Suprapubic skin (tissue), 4 donors: Measurements from ENCODE around the gene COPS9. TPM values are rescaled to one million over a fixed set of nuclear protein-coding genes. Genes with fewer than 3 reads are reported as not detected.

ENCODE experiments used
- DNase-seq, 2 donors: peaks; one replicate each; pipeline ENCODE4 v3.0.0-alpha.2; 2019; ENCODE audit warnings: low spot score in 2 of 2
- H3K27ac ChIP-seq: fragments of 200-600 bp; sonication (generic); one replicate; pipeline ENCODE4 v1.5.1; 2019
- H3K27me3 ChIP-seq: fragments of 200-600 bp; sonication (generic); one replicate; pipeline ENCODE4 v1.5.1; 2019
- H3K36me3 ChIP-seq: fragments of 200-600 bp; sonication (generic); one replicate; pipeline ENCODE4 v1.5.1; 2019
- H3K4me1 ChIP-seq: fragments of 200-600 bp; sonication (generic); one replicate; pipeline ENCODE4 v1.5.1; 2019
- H3K4me3 ChIP-seq: fragments of 200-600 bp; sonication (generic); one replicate; pipeline ENCODE4 v1.5.1; 2019; ENCODE audit warnings: mild to moderate bottlenecking
- H3K9me3 ChIP-seq: fragments of 200-600 bp; sonication (generic); one replicate; pipeline ENCODE4 v1.5.1; 2019
- CTCF ChIP-seq, 2 donors: fragments of 200-600 bp in 1 of 2; fragments of 450-650 bp in 1 of 2; sonication (generic) in 1 of 2; IDR thresholded peaks; one replicate each; pipeline ENCODE4 v1.5.1; 2016 to 2019; ENCODE audit warnings: antibody characterized with exemption in 2 of 2, mild to moderate bottlenecking in 1 of 2, moderate library complexity in 1 of 2
- EP300 ChIP-seq: sonication (generic); formaldehyde crosslinking; IDR thresholded peaks from one replicate; pipeline ENCODE4 v1.6.1; 2017; ENCODE audit warnings: antibody characterized with exemption
- POLR2A ChIP-seq, 2 donors: fragments of 450-650 bp; IDR thresholded peaks; one replicate each; pipeline ENCODE4 v1.6.1; 2017; ENCODE audit warnings: antibody characterized with exemption in 2 of 2, mild to moderate bottlenecking in 2 of 2, moderate library complexity in 2 of 2
- POLR2AphosphoS5 ChIP-seq, 3 donors: sonication (generic); formaldehyde crosslinking; IDR thresholded peaks; one replicate each; pipeline ENCODE4 v1.6.1; 2017; ENCODE audit warnings: antibody characterized with exemption in 3 of 3
- total RNA-seq, 4 donors: library from RNA; depleted of rRNA; stranded (reverse); fragments of >200 nt; gene quantifications; one replicate each; pipeline ENCODE4 v1.1.0, GENCODE V29; 2016

Gene COPS9
- total RNA-seq, 4 donors from 2014 or later = 30.6 to 178 (median 143) TPM

DNA sequence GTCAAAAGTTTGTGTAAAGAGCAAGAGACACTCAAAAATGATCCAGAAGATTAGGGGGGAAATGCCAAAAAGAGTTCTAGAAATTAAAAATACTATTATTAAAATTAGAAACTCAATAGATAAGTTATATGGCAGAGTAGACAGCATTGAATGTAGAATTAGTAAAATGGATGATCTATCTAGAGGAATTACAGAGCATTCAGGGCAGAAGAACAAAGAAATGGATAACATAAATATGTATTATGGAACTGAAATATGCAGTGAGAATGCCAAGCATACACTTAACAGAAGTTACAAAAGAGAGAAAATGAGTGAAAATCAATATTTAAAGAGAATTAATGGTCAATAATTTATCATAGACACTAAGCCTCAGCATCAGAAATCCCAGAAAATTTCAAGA is 49.5 kb downstream of the COPS9 start:
- no peaks in the 10 kb centered on the region for H3K36me3 ChIP-seq
- H3K9me3 ChIP-seq = peaks cover 8% of the 10 kb centered on the region
- H3K27me3 ChIP-seq = peaks cover 7% of the 10 kb centered on the region
- no peaks in the 10 kb centered on the region for H3K4me1 ChIP-seq
- no peak for TF ChIP-seq POLR2AphosphoS5 (IDR thresholded peaks at IDR 0.05)
- TF ChIP-seq POLR2A (IDR thresholded peaks at IDR 0.05) = no peak
- TF ChIP-seq EP300 = no peak
- TF ChIP-seq CTCF (IDR thresholded peaks at IDR 0.05) = no peak
- no peak overlapping the region for H3K4me3 ChIP-seq
- H3K27ac ChIP-seq = no peak overlapping the region
- DNase-seq = no peak

Other genes starting within 250 kb of the COPS9 start
- 100 to 1,000 TPM in 3 of 4 donors, 10 to 100 TPM in 1; 95.2 to 179 (median 165) TPM for gene NDUFA10, start 111.0 kb downstream of the COPS9 start, total RNA-seq
- not detected for gene OR6B2, start 105.9 kb downstream of the COPS9 start, total RNA-seq
- not detected for gene OR6B3, start 82.8 kb downstream of the COPS9 start, total RNA-seq
- gene OTOS, start 4.4 kb upstream of the COPS9 start, total RNA-seq = not detected